IPS-15b (cell line): ENCODE data around the gene DUS2.
"Not testable (repeated sequence)": the region's sequence is repeated elsewhere in the genome, so short reads cannot be mapped to it uniquely, and the experiment has no call there.

ENCODE experiments used
- H3K27me3 ChIP-seq: one replicate; pipeline ENCODE4 v1.6.1; 2013; ENCODE audit warnings: low read length; ENCODE audit not compliant: control insufficient read depth, insufficient read depth
- H3K36me3 ChIP-seq: one replicate; pipeline ENCODE4 v1.6.1; 2013; ENCODE audit warnings: low read length; ENCODE audit not compliant: control insufficient read depth, insufficient read depth
- H3K4me1 ChIP-seq: one replicate; pipeline ENCODE4 v1.6.1; 2013; ENCODE audit warnings: mild to moderate bottlenecking, low read length; ENCODE audit not compliant: control insufficient read depth, insufficient read depth
- H3K4me3 ChIP-seq: one replicate; pipeline ENCODE4 v1.5.1; 2013; ENCODE audit warnings: low read depth, low read length
- H3K9ac ChIP-seq: one replicate; pipeline ENCODE4 v1.6.1; 2013; ENCODE audit warnings: low read depth, mild to moderate bottlenecking, low read length
- H3K9me3 ChIP-seq: one replicate; pipeline ENCODE4 v1.6.1; 2013; ENCODE audit warnings: mild to moderate bottlenecking, low read length; ENCODE audit not compliant: control insufficient read depth, insufficient read depth

DUS2 gene

GRCh38 chr16:67989322-67990017, 33.6 kb upstream of the DUS2 start:
- no peak overlapping the region for H3K9ac ChIP-seq
- H3K27me3 ChIP-seq: peaks cover 11% of the 10 kb centered on the region
- no peak overlapping the region for H3K4me3 ChIP-seq
- H3K9me3 ChIP-seq: no peaks in the 10 kb centered on the region
- H3K36me3 ChIP-seq: no peaks in the 10 kb centered on the region
- H3K4me1 ChIP-seq: no peaks in the 10 kb centered on the region

- peaks cover 11% of the 10 kb centered on the region for H3K27me3 ChIP-seq
- H3K36me3 ChIP-seq: no peaks in the 10 kb centered on the region
- no peak overlapping the region for H3K4me3 ChIP-seq
- H3K9ac ChIP-seq: no peak overlapping the region
- H3K9me3 ChIP-seq: no peaks in the 10 kb centered on the region
- no peaks in the 10 kb centered on the region for H3K4me1 ChIP-seq
These were observed 33.1 kb upstream of the DUS2 start for GRCh38 chr16:67990018-67990386.

GRCh38 chr16:67992661-67993206, 30.4 kb upstream of the DUS2 start:
- H3K4me1 ChIP-seq: no peaks in the 10 kb centered on the region
- peak overlapping the region; percentile 8 for H3K4me3 ChIP-seq
- no peaks in the 10 kb centered on the region for H3K36me3 ChIP-seq
- peaks cover 11% of the 10 kb centered on the region for H3K27me3 ChIP-seq
- H3K9me3 ChIP-seq: no peaks in the 10 kb centered on the region
- H3K9ac ChIP-seq: no peak overlapping the region

- H3K27me3 ChIP-seq: peaks cover 11% of the 10 kb centered on the region
- no peaks in the 10 kb centered on the region for H3K4me1 ChIP-seq
- no peaks in the 10 kb centered on the region for H3K9me3 ChIP-seq
- peak overlapping the region; percentile 13 for H3K4me3 ChIP-seq
- no peak overlapping the region for H3K9ac ChIP-seq
- no peaks in the 10 kb centered on the region for H3K36me3 ChIP-seq
These were observed 29.7 kb upstream of the DUS2 start for GRCh38 chr16:67993207-67994039.

- not testable (repeated sequence) for H3K4me1 ChIP-seq, H3K9me3 ChIP-seq, H3K36me3 ChIP-seq, H3K9ac ChIP-seq, H3K4me3 ChIP-seq
- peaks cover 11% of the 10 kb centered on the region for H3K27me3 ChIP-seq
These were observed 29.1 kb upstream of the DUS2 start for GRCh38 chr16:67994040-67994408.

- Histone ChIP-seq H3K27me3 (peaks cover 11% of the 10 kb centered on the region), H3K4me3 (no peak overlapping the region), H3K4me1 (no peaks in the 10 kb centered on the region), H3K36me3 (no peaks in the 10 kb centered on the region), H3K9me3 (no peaks in the 10 kb centered on the region), H3K9ac (no peak overlapping the region)
These were observed 27.7 kb upstream of the DUS2 start for GRCh38 chr16:67995423-67995822.

- H3K4me1 ChIP-seq: no peaks in the 10 kb centered on the region
- peaks cover 11% of the 10 kb centered on the region for H3K27me3 ChIP-seq
- H3K4me3 ChIP-seq: no peak overlapping the region
- H3K9ac ChIP-seq: no peak overlapping the region
- no peaks in the 10 kb centered on the region for H3K36me3 ChIP-seq
- H3K9me3 ChIP-seq: no peaks in the 10 kb centered on the region
These were observed 26.4 kb upstream of the DUS2 start for GRCh38 chr16:67996666-67997065.

- H3K36me3 ChIP-seq, H3K27me3 ChIP-seq, H3K4me1 ChIP-seq, H3K9me3 ChIP-seq, H3K9ac ChIP-seq, H3K4me3 ChIP-seq: not testable (repeated sequence)
These were observed 24.8 kb upstream of the DUS2 start for GRCh38 chr16:67998231-67998778.

GRCh38 chr16:67998779-67999688, 24.1 kb upstream of the DUS2 start, which contains the start of gene DPEP2:
Gene DPEP2 (minus strand): TSS chr16:67999484. CDS start chr16:67993212, 6,272 bp downstream.
- H3K9ac ChIP-seq, H3K4me3 ChIP-seq: not testable (repeated sequence)

GRCh38 chr16:67999985-68000384, 23.1 kb upstream of the DUS2 start:
- H3K9ac ChIP-seq: no peak overlapping the region
- H3K9me3 ChIP-seq: no peaks in the 10 kb centered on the region
- no peaks in the 10 kb centered on the region for H3K27me3 ChIP-seq
- H3K36me3 ChIP-seq: no peaks in the 10 kb centered on the region
- H3K4me1 ChIP-seq: no peaks in the 10 kb centered on the region
- no peak overlapping the region for H3K4me3 ChIP-seq

More at GRCh38 chr16:67998779-67999688, 24.1 kb upstream of the DUS2 start, which contains the start of gene DPEP2:
- H3K27me3 ChIP-seq, H3K4me1 ChIP-seq, H3K36me3 ChIP-seq, H3K9me3 ChIP-seq: not testable (repeated sequence)

GRCh38 chr16:68000450-68000849, 22.6 kb upstream of the DUS2 start:
- Histone ChIP-seq H3K4me1 (no peaks in the 10 kb centered on the region), H3K36me3 (no peaks in the 10 kb centered on the region), H3K9me3 (no peaks in the 10 kb centered on the region), H3K9ac (no peak overlapping the region), H3K27me3 (no peaks in the 10 kb centered on the region), H3K4me3 (no peak overlapping the region)
